OCI-LY1 (cell line): ENCODE results near the gene CEP57L1.

Experiments used
- H2AFZ ChIP-seq: fragments of 200-600 bp; sonication (generic), shearing (Covaris generic); 2 replicates; pipeline ENCODE4 v1.6.0; 2014; ENCODE audit warnings: antibody characterized with exemption, mild to moderate bottlenecking, low read length
- H3F3A ChIP-seq: fragments of 200-600 bp; sonication (generic), shearing (Covaris generic); 2 replicates; pipeline ENCODE4 v1.6.0; 2014; ENCODE audit warnings: mild to moderate bottlenecking, antibody characterized with exemption, low read length, moderate library complexity; ENCODE audit not compliant: insufficient read depth
- H3K27ac ChIP-seq: fragments of 200-600 bp; sonication (generic); 2 replicates; pipeline ENCODE4 v1.5.1; 2014; ENCODE audit warnings: low read length, mixed run types, mild to moderate bottlenecking, low read depth; ENCODE audit not compliant: poor library complexity, severe bottlenecking
- H3K27me3 ChIP-seq: fragments of 200-600 bp; sonication (generic); 2 replicates; pipeline ENCODE4 v1.6.0; 2014; ENCODE audit warnings: antibody characterized with exemption, mild to moderate bottlenecking, low read length, moderate library complexity; ENCODE audit not compliant: insufficient read depth
- H3K36me3 ChIP-seq: fragments of 200-600 bp; sonication (generic); 2 replicates; pipeline ENCODE4 v1.6.1; 2014; ENCODE audit warnings: mild to moderate bottlenecking, antibody characterized with exemption, low read length, moderate library complexity, mixed read lengths; ENCODE audit not compliant: insufficient read depth
- H3K4me1 ChIP-seq: fragments of 200-600 bp; sonication (generic); 2 replicates; pipeline ENCODE4 v1.5.1; 2014; ENCODE audit warnings: mild to moderate bottlenecking, low read length, moderate library complexity; ENCODE audit not compliant: insufficient read depth, severe bottlenecking
- H3K4me2 ChIP-seq: fragments of 200-600 bp; sonication (generic), shearing (Covaris generic); 2 replicates; pipeline ENCODE4 v1.6.1; 2014; ENCODE audit warnings: low read length
- H3K4me3 ChIP-seq: fragments of 200-600 bp; sonication (generic); 2 replicates; pipeline ENCODE4 v1.5.1; 2014; ENCODE audit warnings: low read length, low read depth, mild to moderate bottlenecking, mixed read lengths; ENCODE audit not compliant: poor library complexity, severe bottlenecking
- H3K79me2 ChIP-seq: fragments of 200-600 bp; shearing (Covaris generic); 2 replicates; pipeline ENCODE4 v1.6.1; 2016; ENCODE audit warnings: mixed run types, low read length, mixed read lengths; ENCODE audit not compliant: insufficient read depth
- H3K9ac ChIP-seq: fragments of 200-600 bp; sonication (generic), shearing (Covaris generic); 2 replicates; pipeline ENCODE4 v1.6.1; 2014; ENCODE audit warnings: mild to moderate bottlenecking, low read length, mixed read lengths
- H3K9me2 ChIP-seq: fragments of 200-600 bp; sonication (generic), shearing (Covaris generic); 2 replicates; pipeline ENCODE4 v1.6.1; 2014; ENCODE audit warnings: low read depth, mild to moderate bottlenecking, low read length, mixed read lengths
- H3K9me3 ChIP-seq: fragments of 200-600 bp; shearing (Covaris generic); 2 replicates; pipeline ENCODE4 v1.6.1; 2014; ENCODE audit warnings: low read length, mixed read lengths
- H4K20me1 ChIP-seq: fragments of 200-600 bp; sonication (generic), shearing (Covaris generic); 2 replicates; pipeline ENCODE4 v1.6.0; 2016; ENCODE audit warnings: mild to moderate bottlenecking, low read length; ENCODE audit not compliant: insufficient read depth
- CTCF ChIP-seq: fragments of 200-600 bp; sonication (generic), shearing (Covaris generic); IDR thresholded peaks from 2 replicates; pipeline ENCODE4 v1.5.1; 2017; ENCODE audit warnings: mild to moderate bottlenecking, antibody characterized with exemption, low read length, moderate library complexity, mixed read lengths
- EZH2 ChIP-seq: fragments of 200-600 bp; sonication (generic), shearing (Covaris generic); IDR thresholded peaks from 2 replicates; pipeline ENCODE4 v1.8.0; 2017; ENCODE audit warnings: borderline replicate concordance, mixed run types, mild to moderate bottlenecking, antibody characterized with exemption, low read length, moderate library complexity, mixed read lengths

CEP57L1 gene

GRCh38 chr6:109081026-109081425, 14.3 kb upstream of the CEP57L1 start:
- H3K4me2 ChIP-seq, result no peak overlapping the region
- no peaks in the 10 kb centered on the region for H3K9me2 ChIP-seq
- H2AFZ ChIP-seq, result no peak overlapping the region
- H3K36me3 ChIP-seq, result no peaks in the 10 kb centered on the region
- TF ChIP-seq CTCF (no peak), EZH2 (no peak)
- H4K20me1 ChIP-seq, result no peaks in the 10 kb centered on the region
- no peaks in the 10 kb centered on the region for H3K79me2 ChIP-seq
- no peak overlapping the region for H3K9ac ChIP-seq
- H3K27me3 ChIP-seq, result no peaks in the 10 kb centered on the region
- H3F3A ChIP-seq, result no peaks in the 10 kb centered on the region
- H3K4me3 ChIP-seq, result no peak overlapping the region
- H3K4me1 ChIP-seq, result no peaks in the 10 kb centered on the region
- no peaks in the 10 kb centered on the region for H3K9me3 ChIP-seq
- H3K27ac ChIP-seq, result no peak overlapping the region

DNA sequence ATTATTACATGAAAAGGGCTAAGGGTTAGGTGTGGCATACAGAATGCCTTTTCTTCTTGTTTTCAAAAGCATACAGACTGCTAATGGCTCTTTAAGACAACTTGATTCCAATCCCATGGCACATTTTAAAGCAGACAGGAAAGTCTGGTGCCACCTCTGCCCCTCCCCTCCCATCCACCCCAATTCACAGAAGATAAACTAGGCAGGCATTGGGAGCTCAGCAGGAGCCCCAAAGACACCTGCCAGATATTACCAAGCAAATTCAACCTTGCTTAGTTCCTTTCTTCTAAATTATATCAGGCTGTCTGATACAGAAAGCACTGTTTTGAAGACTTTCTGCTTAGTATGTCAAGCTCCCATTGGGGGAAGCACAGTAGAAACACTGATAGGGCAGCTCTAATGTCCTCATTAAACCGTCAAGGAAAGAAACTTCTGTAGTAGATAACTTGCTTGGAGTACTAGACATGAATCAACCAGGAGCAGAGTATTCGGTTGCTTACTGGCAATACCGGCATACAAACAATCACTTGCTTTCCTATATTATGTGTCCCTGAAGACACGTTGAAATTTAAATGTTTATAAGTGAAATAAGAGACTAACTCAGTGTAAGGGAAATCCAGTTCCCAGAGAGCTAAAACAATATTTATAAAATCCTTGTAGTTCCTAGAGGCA, 13.7 kb upstream of the CEP57L1 start:
- Histone ChIP-seq H3K9ac (no peak overlapping the region), H3K79me2 (no peaks in the 10 kb centered on the region), H3K9me2 (no peaks in the 10 kb centered on the region), H3K27me3 (no peaks in the 10 kb centered on the region), H3K4me3 (no peak overlapping the region), H4K20me1 (no peaks in the 10 kb centered on the region), H3K9me3 (no peaks in the 10 kb centered on the region), H3K36me3 (no peaks in the 10 kb centered on the region), H3K27ac (no peak overlapping the region), H3K4me1 (no peaks in the 10 kb centered on the region), H2AFZ (no peak overlapping the region), H3K4me2 (no peak overlapping the region), H3F3A (no peaks in the 10 kb centered on the region)
- TF ChIP-seq EZH2 (no peak), CTCF (no peak)

GRCh38 chr6:109082188-109082577, 13.1 kb upstream of the CEP57L1 start:
- H3K36me3 ChIP-seq, result no peaks in the 10 kb centered on the region
- H3K9me3 ChIP-seq, result no peaks in the 10 kb centered on the region
- TF ChIP-seq EZH2, result no peak
- no peak for TF ChIP-seq CTCF
- no peaks in the 10 kb centered on the region for H3K79me2 ChIP-seq
- H4K20me1 ChIP-seq, result no peaks in the 10 kb centered on the region
- no peak overlapping the region for H3K9ac ChIP-seq
- no peaks in the 10 kb centered on the region for H3K4me1 ChIP-seq
- H3K4me3 ChIP-seq, result no peak overlapping the region
- H2AFZ ChIP-seq, result no peak overlapping the region
- H3F3A ChIP-seq, result no peaks in the 10 kb centered on the region
- no peaks in the 10 kb centered on the region for H3K9me2 ChIP-seq
- H3K27ac ChIP-seq, result no peak overlapping the region
- H3K4me2 ChIP-seq, result no peak overlapping the region
- no peaks in the 10 kb centered on the region for H3K27me3 ChIP-seq
